Endodermal cell (in vitro differentiated cells): ENCODE measurements around the gene ZNF730. TPM values are rescaled to one million over a fixed set of nuclear protein-coding genes. Genes with fewer than 3 reads are reported as not detected.

Source experiments
- DNase-seq: peaks from one replicate; pipeline ENCODE4 v3.0.0-alpha.2; 2017
- H3K27ac ChIP-seq: 2 replicates; pipeline ENCODE4 v1.5.1; 2013; ENCODE audit warnings: mild to moderate bottlenecking, low read depth, low read length, moderate library complexity
- H3K27me3 ChIP-seq: 2 replicates; pipeline ENCODE4 v1.6.1; 2013; ENCODE audit warnings: mild to moderate bottlenecking, low read length, moderate library complexity; ENCODE audit not compliant: insufficient read depth, control insufficient read depth, poor library complexity, severe bottlenecking
- H3K36me3 ChIP-seq: 2 replicates; pipeline ENCODE4 v1.7.0; 2013; ENCODE audit warnings: mild to moderate bottlenecking, low read length, moderate library complexity; ENCODE audit not compliant: control insufficient read depth, insufficient read depth
- H3K4me1 ChIP-seq: one replicate; pipeline ENCODE4 v1.7.0; 2013; ENCODE audit warnings: low read length; ENCODE audit not compliant: control insufficient read depth, insufficient read depth
- H3K4me3 ChIP-seq: 2 replicates; pipeline ENCODE4 v1.5.1; 2013; ENCODE audit warnings: mild to moderate bottlenecking, low read length, moderate library complexity
- H3K9ac ChIP-seq: 2 replicates; pipeline ENCODE4 v1.6.1; 2013; ENCODE audit warnings: mild to moderate bottlenecking, low read length, moderate library complexity; ENCODE audit not compliant: poor library complexity, severe bottlenecking; ENCODE audit errors: extremely low read depth
- H3K9me3 ChIP-seq: 2 replicates; pipeline ENCODE4 v1.6.1; 2013; ENCODE audit warnings: mild to moderate bottlenecking, low read length, moderate library complexity; ENCODE audit not compliant: control insufficient read depth
- H3K27ac Mint-ChIP-seq: 2 replicates; pipeline ENCODE4 v1.8.0; 2020; ENCODE audit warnings: mixed read lengths
- H3K27me3 Mint-ChIP-seq: 2 replicates; pipeline ENCODE4 v1.8.0; 2021; ENCODE audit warnings: mild to moderate bottlenecking, mixed read lengths; ENCODE audit not compliant: insufficient read depth
- H3K36me3 Mint-ChIP-seq: 2 replicates; pipeline ENCODE4 v1.8.0; 2020; ENCODE audit warnings: low read depth, mixed read lengths
- H3K4me1 Mint-ChIP-seq: 2 replicates; pipeline ENCODE4 v1.8.0; 2020; ENCODE audit warnings: mixed read lengths
- H3K4me3 Mint-ChIP-seq: 2 replicates; pipeline ENCODE4 v1.8.0; 2020; ENCODE audit warnings: mild to moderate bottlenecking, moderate library complexity, mixed read lengths
- H3K9me3 Mint-ChIP-seq: 2 replicates; pipeline ENCODE4 v1.8.0; 2020; ENCODE audit warnings: mild to moderate bottlenecking, mixed read lengths
- WGBS, 2 experiments: methylation state at CpG; one replicate each; pipeline versions ENCODE4 v1.1.5 to v1.1.7; 2013; ENCODE audit warnings: missing lambda C conversion rate in 2 of 2, mixed read lengths in 1 of 2; ENCODE audit not compliant: insufficient coverage in 1 of 2, insufficient read length in 1 of 2; 5-methylcytosine and 5-hydroxymethylcytosine counted together
- total RNA-seq, 2 donors: library from RNA; stranded (reverse); fragmentation: NEBNext Ultra II Directional in 1 of 2; extraction: Animal tissue kit (Norgen Biotek cat#: 25700) in 1 of 2; gene quantifications; 2 replicates in 1 of 2; 3 replicates in 1 of 2; pipeline ENCODE4 v1.2.1, GENCODE V29; 2021
- TF ChIP-seq, protein P1 (sequence below): fragments of 200-600 bp; sonication (generic); conservative IDR thresholded peaks from 2 replicates; pipeline ENCODE4 v1.5.0; 2021; ENCODE audit warnings: antibody characterized with exemption, mild to moderate bottlenecking

Gene ZNF730
- total RNA-seq, 2 donors from 2014 or later = 40.3 to 83.9 TPM

DNA sequence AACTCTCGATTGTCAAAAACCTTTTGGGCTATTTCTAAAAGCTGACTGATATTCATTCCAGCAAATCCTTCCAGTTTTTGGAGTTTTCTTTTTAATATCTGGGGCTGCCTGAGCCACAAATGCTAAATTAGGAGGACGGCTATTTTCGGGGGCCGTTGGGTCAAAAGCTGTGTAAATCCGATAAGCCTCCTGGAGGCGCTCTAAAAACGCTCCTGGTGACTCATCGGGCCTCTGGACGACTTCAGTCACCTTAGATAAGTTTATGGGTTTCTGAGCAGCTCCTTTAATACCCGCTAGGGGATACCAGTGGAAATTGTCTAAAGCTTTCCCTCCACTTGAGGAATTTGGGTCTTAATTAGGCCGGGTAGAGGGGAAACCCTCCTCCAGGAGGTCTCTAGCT is 66.4 kb downstream of the ZNF730 start:
- Mint-ChIP-seq H3K36me3 (peaks cover 27% of the 10 kb centered on the region), H3K4me3 (no peak overlapping the region), H3K27ac (no peak overlapping the region), H3K4me1 (peaks cover 10% of the 10 kb centered on the region), H3K9me3 (peaks cover 97% of the 10 kb centered on the region), H3K27me3 (no peaks in the 10 kb centered on the region)
- DNase-seq = no peak
- TF ChIP-seq, protein P1, sequence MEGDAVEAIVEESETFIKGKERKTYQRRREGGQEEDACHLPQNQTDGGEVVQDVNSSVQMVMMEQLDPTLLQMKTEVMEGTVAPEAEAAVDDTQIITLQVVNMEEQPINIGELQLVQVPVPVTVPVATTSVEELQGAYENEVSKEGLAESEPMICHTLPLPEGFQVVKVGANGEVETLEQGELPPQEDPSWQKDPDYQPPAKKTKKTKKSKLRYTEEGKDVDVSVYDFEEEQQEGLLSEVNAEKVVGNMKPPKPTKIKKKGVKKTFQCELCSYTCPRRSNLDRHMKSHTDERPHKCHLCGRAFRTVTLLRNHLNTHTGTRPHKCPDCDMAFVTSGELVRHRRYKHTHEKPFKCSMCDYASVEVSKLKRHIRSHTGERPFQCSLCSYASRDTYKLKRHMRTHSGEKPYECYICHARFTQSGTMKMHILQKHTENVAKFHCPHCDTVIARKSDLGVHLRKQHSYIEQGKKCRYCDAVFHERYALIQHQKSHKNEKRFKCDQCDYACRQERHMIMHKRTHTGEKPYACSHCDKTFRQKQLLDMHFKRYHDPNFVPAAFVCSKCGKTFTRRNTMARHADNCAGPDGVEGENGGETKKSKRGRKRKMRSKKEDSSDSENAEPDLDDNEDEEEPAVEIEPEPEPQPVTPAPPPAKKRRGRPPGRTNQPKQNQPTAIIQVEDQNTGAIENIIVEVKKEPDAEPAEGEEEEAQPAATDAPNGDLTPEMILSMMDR = no peak
- peak overlapping the region; percentile 79 for H3K4me3 ChIP-seq
- H3K9ac ChIP-seq = no peak overlapping the region
- no peaks in the 10 kb centered on the region for H3K27me3 ChIP-seq
- no peaks in the 10 kb centered on the region for H3K4me1 ChIP-seq
- 86 to 88% methylated on average over 9 to 11 of the region's 11 CpGs for WGBS, 2 experiments
- no peak overlapping the region for H3K27ac ChIP-seq
- peaks cover 12% of the 10 kb centered on the region for H3K36me3 ChIP-seq
- H3K9me3 ChIP-seq = peaks cover 92% of the 10 kb centered on the region

- H3K9me3 ChIP-seq = peaks cover 49% of the 10 kb centered on the region
- Mint-ChIP-seq H3K4me1 (peaks cover 2% of the 10 kb centered on the region), H3K36me3 (peaks cover 6% of the 10 kb centered on the region), H3K4me3 (no peak overlapping the region), H3K27me3 (no peaks in the 10 kb centered on the region), H3K27ac (no peak overlapping the region), H3K9me3 (peaks cover 53% of the 10 kb centered on the region)
- no peaks in the 10 kb centered on the region for H3K27me3 ChIP-seq
- no peak for DNase-seq
- no peaks in the 10 kb centered on the region for H3K4me1 ChIP-seq
- H3K9ac ChIP-seq = no peak overlapping the region
- TF ChIP-seq, protein P1 = no peak
- H3K4me3 ChIP-seq = no peak overlapping the region
- 91 to 92% methylated on average over 8 to 9 of the region's 9 CpGs for WGBS, 2 experiments
- H3K27ac ChIP-seq = no peak overlapping the region
- no peaks in the 10 kb centered on the region for H3K36me3 ChIP-seq
Measured at GRCh38 chr19:23190341-23190740, 73.5 kb downstream of the ZNF730 start.

Other genes with a start within 250 kb of the ZNF730 start
- not detected for gene ZNF728, start 113.8 kb upstream of the ZNF730 start, total RNA-seq
- 10 to 100 TPM; 49.8 to 62.1 TPM for gene ZNF724, start 133.4 kb downstream of the ZNF730 start, total RNA-seq